ENCODE data around the gene TXNDC17.
"Not testable (repeated sequence)": the region's sequence is repeated elsewhere in the genome, so short reads cannot be mapped to it uniquely, and the experiment has no call there.

The TXNDC17 gene

GRCh38 chr17:6640536-6641246, at the start of gene TXNDC17, which contains the start of gene KIAA0753:
Gene TXNDC17, plus strand, starts transcription at chr17:6641060. Its CDS starts 23 bp downstream, at chr17:6641083.
Gene KIAA0753, minus strand, starts transcription at chr17:6640711. Its CDS starts 5,608 bp downstream, at chr17:6635103.
- DNase-seq (ENCODE audit: low read depth in 2 of 2), result peak; percentile 80 to 90

- no peak for DNase-seq (ENCODE audit: low read depth in 2 of 2)
Measured at GRCh38 chr17:6591599-6592158, 49.2 kb upstream of the TXNDC17 start.

- DNase-seq (ENCODE audit: low read depth in 2 of 2), result no peak
Measured at GRCh38 chr17:6592173-6592572, 48.7 kb upstream of the TXNDC17 start.

GRCh38 chr17:6593371-6593770, 47.5 kb upstream of the TXNDC17 start:
- not testable (repeated sequence) for DNase-seq (ENCODE audit: low read depth in 2 of 2)

GRCh38 chr17:6596081-6596480, 44.8 kb upstream of the TXNDC17 start:
- DNase-seq (ENCODE audit: low read depth in 2 of 2), result no peak

GRCh38 chr17:6596511-6596910, 44.3 kb upstream of the TXNDC17 start:
- DNase-seq (ENCODE audit: low read depth in 2 of 2), result no peak

GRCh38 chr17:6596941-6597340, 43.9 kb upstream of the TXNDC17 start:
- no peak for DNase-seq (ENCODE audit: low read depth in 2 of 2)

GRCh38 chr17:6597727-6598126, 43.1 kb upstream of the TXNDC17 start:
- no peak for DNase-seq (ENCODE audit: low read depth in 2 of 2)

- no peak for DNase-seq (ENCODE audit: low read depth in 2 of 2)
Measured at GRCh38 chr17:6599364-6599763, 41.5 kb upstream of the TXNDC17 start.

- DNase-seq (ENCODE audit: low read depth in 2 of 2), result no peak
Measured at GRCh38 chr17:6602141-6602540, 38.7 kb upstream of the TXNDC17 start.

GRCh38 chr17:6603744-6604325, 37.0 kb upstream of the TXNDC17 start:
- DNase-seq (ENCODE audit: low read depth in 2 of 2), result no peak

- no peak for DNase-seq (ENCODE audit: low read depth in 2 of 2)
Measured at GRCh38 chr17:6605142-6605541, 35.7 kb upstream of the TXNDC17 start.

GRCh38 chr17:6608321-6608720, 32.5 kb upstream of the TXNDC17 start:
- DNase-seq (ENCODE audit: low read depth in 2 of 2), result no peak

- no peak for DNase-seq (ENCODE audit: low read depth in 2 of 2)
Measured at GRCh38 chr17:6610011-6610410, 30.8 kb upstream of the TXNDC17 start.

- DNase-seq (ENCODE audit: low read depth in 2 of 2), result no peak
Measured at GRCh38 chr17:6611231-6611630, 29.6 kb upstream of the TXNDC17 start.

- no peak for DNase-seq (ENCODE audit: low read depth in 2 of 2)
Measured at GRCh38 chr17:6623941-6624340, 16.9 kb upstream of the TXNDC17 start.

GRCh38 chr17:6626616-6627015, 14.2 kb upstream of the TXNDC17 start:
- DNase-seq (ENCODE audit: low read depth in 2 of 2), result no peak

- no peak for DNase-seq (ENCODE audit: low read depth in 2 of 2)
Measured at GRCh38 chr17:6627019-6627418, 13.8 kb upstream of the TXNDC17 start.

GRCh38 chr17:6630390-6630789, 10.5 kb upstream of the TXNDC17 start:
- DNase-seq (ENCODE audit: low read depth in 2 of 2), result no peak

- no peak for DNase-seq (ENCODE audit: low read depth in 2 of 2)
Measured at GRCh38 chr17:6632530-6632929, 8.3 kb upstream of the TXNDC17 start.

GRCh38 chr17:6633263-6633662, 7.6 kb upstream of the TXNDC17 start:
- no peak for DNase-seq (ENCODE audit: low read depth in 2 of 2)

GRCh38 chr17:6636105-6636504, 4.8 kb upstream of the TXNDC17 start:
- DNase-seq (ENCODE audit: low read depth in 2 of 2), result no peak
